B cell (primary cell): ENCODE measurements around the gene PLAGL2. TPM values are rescaled to one million over a fixed set of nuclear protein-coding genes. Genes with fewer than 3 reads are reported as not detected.

Experiments used
- ATAC-seq: fragments of 200-7000 bp; cut with Tn5 transposase; one replicate; pipeline ENCODE4 v1.10.0; 2021; ENCODE audit warnings: low read depth, mild to moderate bottlenecking, moderate number of reproducible peaks, moderate library complexity
- CTCF ChIA-PET: fragments of 350-600 bp; sonication (Branson Sonifier 250); formaldehyde crosslinking; loops from one replicate; lab custom pipeline; 2021; ENCODE audit warnings: antibody characterized with exemption, inconsistent platforms; lab: Charles Lee
- POLR2A ChIA-PET: fragments of 350-600 bp; sonication (Branson Sonifier 250); formaldehyde crosslinking; loops from one replicate; lab custom pipeline; 2021; ENCODE audit warnings: antibody characterized with exemption; lab: Charles Lee
- DNase-seq: peaks from one replicate; pipeline ENCODE4 v3.0.0; 2013
- H2AFZ ChIP-seq: 2 replicates; pipeline ENCODE4 v1.6.1; 2012; ENCODE audit warnings: mild to moderate bottlenecking, low read depth, low read length; ENCODE audit not compliant: insufficient read depth, poor library complexity, severe bottlenecking
- H3K27ac ChIP-seq, 2 donors: 1 replicate in 1 of 2; 2 replicates in 1 of 2; pipeline ENCODE4 v1.5.1; 2012 to 2013; ENCODE audit warnings: low read length in 2 of 2, mild to moderate bottlenecking in 2 of 2, moderate library complexity in 1 of 2
- H3K27me3 ChIP-seq, 4 experiments: fragments of 200-600 bp in 1 of 4; sonication (generic) in 1 of 4; replicated peaks in 1 of 4; 1 replicate in 2 of 4; 2 replicates in 2 of 4; pipeline versions ENCODE4 v1.6.1 to v1.7.0; 2013 to 2016; ENCODE audit warnings: low read length in 3 of 4, mild to moderate bottlenecking in 2 of 4, mixed read lengths in 1 of 4, moderate library complexity in 1 of 4; ENCODE audit not compliant: insufficient read depth in 4 of 4, control insufficient read depth in 3 of 4; ENCODE audit errors: control extremely low read depth in 1 of 4
- H3K36me3 ChIP-seq, 2 experiments: replicated peaks in 1 of 2; 1 replicate in 1 of 2; 2 replicates in 1 of 2; pipeline versions ENCODE4 v1.6.1 to v1.7.1; 2013; ENCODE audit warnings: low read length in 1 of 2; ENCODE audit not compliant: insufficient read depth in 2 of 2, control insufficient read depth in 1 of 2; ENCODE audit errors: control extremely low read depth in 1 of 2, extremely low read depth in 1 of 2
- H3K4me1 ChIP-seq, 2 donors: fragments of 200-600 bp in 1 of 2; sonication (generic) in 1 of 2; 1 replicate in 1 of 2; 2 replicates in 1 of 2; pipeline versions ENCODE4 v1.5.1 to v1.6.1; 2013 to 2017; ENCODE audit warnings: low read length in 2 of 2; ENCODE audit not compliant: control insufficient read depth in 2 of 2, insufficient read depth in 2 of 2
- H3K4me2 ChIP-seq: replicated peaks from 2 replicates; pipeline ENCODE3; 2012; ENCODE audit warnings: mild to moderate bottlenecking, low read depth, low read length; ENCODE audit not compliant: poor library complexity, severe bottlenecking
- H3K4me3 ChIP-seq, 5 experiments: fragments of 200-600 bp in 1 of 5; sonication (generic) in 1 of 5; 1 replicate in 3 of 5; 2 replicates in 2 of 5; pipeline versions ENCODE4 v1.5.1 to v1.7.0; 2011 to 2016; ENCODE audit warnings: low read length in 4 of 5, mild to moderate bottlenecking in 4 of 5, low read depth in 2 of 5, control low read depth in 1 of 5, moderate library complexity in 1 of 5; ENCODE audit not compliant: insufficient read depth in 1 of 5; ENCODE audit errors: control extremely low read depth in 1 of 5, extremely low read depth in 1 of 5
- H3K79me2 ChIP-seq: fragments of 200-600 bp; sonication (generic); one replicate; pipeline ENCODE4 v1.6.0; 2016; ENCODE audit warnings: low read length; ENCODE audit not compliant: control insufficient read depth, insufficient read depth
- H3K9ac ChIP-seq: fragments of 200-600 bp; sonication (generic); 2 replicates; pipeline ENCODE4 v1.6.1; 2017; ENCODE audit warnings: mild to moderate bottlenecking, low read length, moderate library complexity
- H3K9me3 ChIP-seq, 3 donors: one replicate each; pipeline versions ENCODE4 v1.6.1 to v1.7.1; 2013; ENCODE audit warnings: low read length in 2 of 3; ENCODE audit not compliant: control insufficient read depth in 2 of 3, insufficient read depth in 1 of 3; ENCODE audit errors: control extremely low read depth in 1 of 3
- H4K20me1 ChIP-seq: 2 replicates; pipeline ENCODE4 v1.6.0; 2012; ENCODE audit warnings: mild to moderate bottlenecking, low read length; ENCODE audit not compliant: insufficient read depth, control insufficient read depth, poor library complexity, severe bottlenecking
- H3K27ac Mint-ChIP-seq: one replicate; pipeline ENCODE4 v1.8.0; 2021; ENCODE audit warnings: mixed read lengths
- H3K27me3 Mint-ChIP-seq: one replicate; pipeline ENCODE4 v1.8.0; 2021; ENCODE audit warnings: mixed read lengths
- H3K4me1 Mint-ChIP-seq: one replicate; pipeline ENCODE4 v1.8.0; 2021; ENCODE audit warnings: mixed read lengths
- H3K4me3 Mint-ChIP-seq: one replicate; pipeline ENCODE4 v1.8.0; 2021; ENCODE audit warnings: mixed read lengths
- H3K9me3 Mint-ChIP-seq: one replicate; pipeline ENCODE4 v1.8.0; 2022; ENCODE audit warnings: mixed read lengths; ENCODE audit not compliant: insufficient read depth
- CTCF ChIP-seq: fragments of 200-600 bp; IDR thresholded peaks from one replicate; pipeline ENCODE4 v1.8.0; 2022; ENCODE audit warnings: antibody characterized with exemption, mild to moderate bottlenecking
- EZH2 ChIP-seq: IDR thresholded peaks from 2 replicates; pipeline ENCODE4 v1.6.1; 2012; ENCODE audit warnings: borderline replicate concordance, low read depth, mild to moderate bottlenecking, moderate library complexity, low read length; ENCODE audit not compliant: insufficient read depth, poor library complexity, severe bottlenecking
- WGBS: methylation state at CpG from one replicate; pipeline ENCODE4 v1.1.5; 2013; ENCODE audit warnings: missing lambda C conversion rate; ENCODE audit not compliant: insufficient coverage; 5-methylcytosine and 5-hydroxymethylcytosine counted together
- intact Hi-C: fragments of 100-400 bp; cut with micrococcal nuclease; formaldehyde crosslinking; loops from one replicate; pipeline ENCODE4 v1.10.0; 2022
- polyA plus RNA-seq: library from polyadenylated mRNA; depleted of rRNA; stranded (reverse); fragments of >200 nt; gene quantifications from 2 replicates; pipeline ENCODE4 v1.2.3, GENCODE V29; 2012
- total RNA-seq, 2 donors: library from RNA; stranded (reverse); fragments of 120-200 nt in 1 of 2; gene quantifications; 1 replicate in 1 of 2; 2 replicates in 1 of 2; pipeline versions ENCODE4 v1.2.3 to v1.2.4, GENCODE V29; 2013 to 2022

Gene PLAGL2
- total and polyA plus RNA-seq, 2 donors (not counting 1 experiment from before 2014, with no cell fraction given), result 4.4 to 18.4 TPM

DNA sequence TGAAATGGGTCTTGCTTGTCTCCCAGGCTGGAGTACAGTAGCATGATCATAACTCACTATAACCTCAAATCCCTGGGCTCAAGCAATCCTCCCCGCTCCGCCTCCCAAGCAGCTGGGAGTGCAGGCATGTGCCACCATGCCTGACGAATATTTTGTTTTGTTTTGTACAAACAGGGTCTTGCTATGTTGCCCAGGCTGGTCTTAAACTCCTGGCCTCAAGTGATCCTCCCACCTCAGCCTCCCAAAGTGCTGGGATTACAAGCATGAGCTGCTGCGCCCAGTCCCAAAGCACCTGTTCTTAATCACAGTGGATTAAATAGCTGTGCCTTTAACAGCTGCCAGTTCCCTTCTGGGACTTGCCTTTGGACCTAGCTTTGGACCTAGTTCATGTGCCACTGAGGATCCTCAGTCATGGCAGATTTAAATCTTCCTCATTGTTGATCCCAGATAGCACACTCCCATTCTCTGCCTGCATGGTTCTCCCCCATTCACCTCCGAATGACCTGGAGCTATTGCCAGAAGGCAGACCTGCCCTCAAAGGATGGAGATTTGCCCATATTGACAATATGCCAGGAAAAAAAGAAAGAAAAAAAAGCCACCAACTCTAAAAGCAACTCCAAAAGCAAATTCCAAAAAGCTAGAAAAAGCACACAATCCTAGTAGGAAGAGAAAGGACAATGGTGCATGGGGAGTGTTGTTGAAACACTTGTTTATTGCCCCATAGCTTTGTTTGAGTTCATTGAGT, 10.8 kb upstream of the PLAGL2 start:
- Histone ChIP-seq H4K20me1 (no peaks in the 10 kb centered on the region), H3K4me3 (no peak overlapping the region), H3K4me1 (no peaks in the 10 kb centered on the region), H3K4me2 (no peak overlapping the region), H3K79me2 (no peaks in the 10 kb centered on the region), H3K27me3 (no peaks in the 10 kb centered on the region), H3K36me3 (peaks cover 0 to 72% of the 10 kb centered on the region in 2 experiments), H3K27ac (no peak overlapping the region), H3K9me3 (no peaks in the 10 kb centered on the region), H3K9ac (no peak overlapping the region), H2AFZ (no peak overlapping the region)
- ATAC-seq, result no peak
- WGBS, result 96% methylated on average over 5 of the region's 5 CpGs
- TF ChIP-seq EZH2 (no peak), CTCF (no peak)
- Mint-ChIP-seq H3K4me3 (no peak overlapping the region), H3K4me1 (no peaks in the 10 kb centered on the region), H3K27me3 (no peaks in the 10 kb centered on the region), H3K27ac (no peak overlapping the region), H3K9me3 (no peaks in the 10 kb centered on the region)
- no peak for DNase-seq
- CTCF ChIA-PET, result interaction anchor here (0.6 kb wide), 2 partner anchors 85 to 188 kb away, joined by 3 read pairs; no protein-coding TSS in a partner anchor
- intact Hi-C loops, result no loop called here
- POLR2A ChIA-PET, result no interaction called here
